H1 (cell line): Measurements from ENCODE around the gene SIPA1L3. TPM values are rescaled to one million over a fixed set of nuclear protein-coding genes. Genes with fewer than 3 reads are reported as not detected.

Experiments
- CTCF ChIA-PET: fragments of 300-600 bp; sonication (Branson Sonifier 250); formaldehyde crosslinking; loops from one replicate; lab custom pipeline; 2021; ENCODE audit not compliant: partially characterized antibody; lab: Charles Lee
- POLR2A ChIA-PET: fragments of 300-600 bp; sonication (Branson Sonifier 250); formaldehyde crosslinking; loops from one replicate; lab custom pipeline; 2021; ENCODE audit warnings: inconsistent platforms; ENCODE audit not compliant: partially characterized antibody; lab: Charles Lee
- DNase-seq, 2 experiments: peaks; one replicate each; pipeline versions ENCODE4 v3.0.0 to v3.0.0-alpha.2; 2010 to 2022; ENCODE audit warnings: low spot score in 2 of 2, low read depth in 1 of 2, mixed read lengths in 1 of 2
- FAIRE-seq: peaks from 2 replicates; lab custom pipeline; 2011; peaks lifted over from hg19 to GRCh38; lab: Jason Lieb, UNC
- H2AFZ ChIP-seq: 2 replicates; pipeline ENCODE4 v1.8.1; 2012; ENCODE audit warnings: low read length, inconsistent platforms
- H2AK5ac ChIP-seq: 2 replicates; pipeline ENCODE4 v1.6.1; 2013; ENCODE audit warnings: low read depth, low read length
- H2BK120ac ChIP-seq: replicated peaks from 2 replicates; pipeline ENCODE3; 2013; ENCODE audit warnings: low read depth, low read length, inconsistent platforms
- H2BK12ac ChIP-seq: 2 replicates; pipeline ENCODE4 v1.6.1; 2013; ENCODE audit warnings: low read depth, low read length
- H2BK15ac ChIP-seq: 2 replicates; pipeline ENCODE4 v1.6.1; 2013; ENCODE audit warnings: low read length
- H2BK20ac ChIP-seq: 2 replicates; pipeline ENCODE4 v1.6.1; 2013; ENCODE audit warnings: low read length
- H2BK5ac ChIP-seq: 2 replicates; pipeline ENCODE4 v1.6.1; 2013; ENCODE audit warnings: low read depth, low read length
- H3K14ac ChIP-seq: 2 replicates; pipeline ENCODE4 v1.6.1; 2013; ENCODE audit warnings: inconsistent platforms; ENCODE audit not compliant: insufficient read length
- H3K18ac ChIP-seq: 2 replicates; pipeline ENCODE4 v1.6.1; 2013; ENCODE audit warnings: low read length; ENCODE audit errors: extremely low read depth
- H3K23ac ChIP-seq: 2 replicates; pipeline ENCODE4 v1.6.1; 2013; ENCODE audit warnings: inconsistent platforms; ENCODE audit not compliant: insufficient read length
- H3K23me2 ChIP-seq: 2 replicates; pipeline ENCODE4 v1.6.1; 2013; ENCODE audit warnings: low read depth, low read length
- H3K27ac ChIP-seq: 2 replicates; pipeline ENCODE4 v1.6.1; 2011; ENCODE audit warnings: low read depth, low read length, inconsistent platforms
- H3K27me3 ChIP-seq, 4 experiments: replicated peaks in 1 of 4; 1 replicate in 1 of 4; 2 replicates in 3 of 4; pipeline versions ENCODE4 v1.6.1 to v1.8.1; 2011 to 2013; ENCODE audit warnings: low read length in 3 of 4, mild to moderate bottlenecking in 3 of 4, inconsistent platforms in 2 of 4, mixed read lengths in 2 of 4, moderate library complexity in 1 of 4; ENCODE audit not compliant: control insufficient read depth in 3 of 4, insufficient read depth in 3 of 4; ENCODE audit errors: extremely low read depth in 1 of 4
- H3K36me3 ChIP-seq, 4 experiments: 2 replicates each; pipeline versions ENCODE4 v1.6.1 to v1.8.1; 2011 to 2013; ENCODE audit warnings: mild to moderate bottlenecking in 4 of 4, low read length in 3 of 4, moderate library complexity in 2 of 4, control low read depth in 1 of 4, inconsistent platforms in 1 of 4; ENCODE audit not compliant: insufficient read depth in 4 of 4, control insufficient read depth in 2 of 4
- H3K4ac ChIP-seq: replicated peaks from 2 replicates; pipeline ENCODE3; 2013; ENCODE audit warnings: low read length, low read depth, mixed read lengths, inconsistent platforms; ENCODE audit not compliant: insufficient read length
- H3K4me1 ChIP-seq, 4 experiments: replicated peaks in 1 of 4; 1 replicate in 1 of 4; 2 replicates in 3 of 4; pipeline versions ENCODE4 v1.6.1 to v1.8.1; 2011 to 2013; ENCODE audit warnings: low read length in 3 of 4, inconsistent platforms in 2 of 4, mixed read lengths in 1 of 4; ENCODE audit not compliant: insufficient read depth in 4 of 4, control insufficient read depth in 3 of 4
- H3K4me2 ChIP-seq, 2 experiments: 2 replicates each; pipeline versions ENCODE4 v1.6.1 to v1.8.1; 2011 to 2013; ENCODE audit warnings: low read depth in 2 of 2, low read length in 2 of 2, control low read depth in 1 of 2, inconsistent platforms in 1 of 2, mild to moderate bottlenecking in 1 of 2; ENCODE audit not compliant: insufficient read depth in 1 of 2
- H3K4me3 ChIP-seq, 4 experiments: fragments of 200-600, 300-600 bp in 1 of 4; sonication (generic), shearing (Covaris generic), sonication (Bioruptor Twin) in 1 of 4; 2 replicates each; pipeline versions ENCODE4 v1.5.1 to v1.8.1; 2011 to 2016; ENCODE audit warnings: low read length in 4 of 4, low read depth in 3 of 4, control low read depth in 2 of 4, inconsistent platforms in 2 of 4, mild to moderate bottlenecking in 2 of 4, mixed read lengths in 1 of 4, moderate library complexity in 1 of 4; ENCODE audit not compliant: insufficient read depth in 2 of 4; ENCODE audit errors: extremely low read depth in 1 of 4
- H3K56ac ChIP-seq: replicated peaks from 2 replicates; pipeline ENCODE3; 2013; ENCODE audit warnings: low read depth, mild to moderate bottlenecking, mixed read lengths, low read length, inconsistent platforms; ENCODE audit not compliant: insufficient read length
- H3K79me1 ChIP-seq: 2 replicates; pipeline ENCODE4 v1.6.1; 2013; ENCODE audit warnings: low read depth, low read length, control low read depth
- H3K79me2 ChIP-seq, 2 experiments: 2 replicates each; pipeline versions ENCODE4 v1.6.1 to v1.8.1; 2012 to 2013; ENCODE audit warnings: low read length in 2 of 2, mild to moderate bottlenecking in 2 of 2, inconsistent platforms in 1 of 2; ENCODE audit not compliant: insufficient read depth in 2 of 2, control insufficient read depth in 1 of 2
- H3K9ac ChIP-seq, 4 experiments: replicated peaks in 1 of 4; 1 replicate in 1 of 4; 2 replicates in 3 of 4; pipeline versions ENCODE4 v1.6.1 to v1.8.1; 2011 to 2013; ENCODE audit warnings: low read depth in 3 of 4, low read length in 3 of 4, control low read depth in 2 of 4, mild to moderate bottlenecking in 2 of 4, moderate library complexity in 2 of 4, inconsistent platforms in 1 of 4; ENCODE audit errors: extremely low read depth in 1 of 4
- H3K9me3 ChIP-seq, 2 experiments: 2 replicates each; pipeline versions ENCODE4 v1.6.1 to v1.8.1; 2012 to 2013; ENCODE audit warnings: mild to moderate bottlenecking in 2 of 2, moderate library complexity in 2 of 2, control low read depth in 1 of 2, inconsistent platforms in 1 of 2, low read depth in 1 of 2, low read length in 1 of 2, mixed read lengths in 1 of 2; ENCODE audit not compliant: insufficient read depth in 2 of 2
- H4K20me1 ChIP-seq, 2 experiments: replicated peaks in 1 of 2; 2 replicates each; pipeline versions ENCODE3 to v1.8.1; 2011 to 2013; ENCODE audit warnings: inconsistent platforms in 2 of 2, low read length in 2 of 2, mild to moderate bottlenecking in 1 of 2; ENCODE audit not compliant: insufficient read depth in 2 of 2, control insufficient read depth in 1 of 2
- H4K5ac ChIP-seq: 2 replicates; pipeline ENCODE4 v1.6.1; 2013; ENCODE audit warnings: low read length, low read depth, mixed read lengths, inconsistent platforms; ENCODE audit not compliant: insufficient read length
- H4K8ac ChIP-seq: 2 replicates; pipeline ENCODE4 v1.8.0; 2013; ENCODE audit warnings: mild to moderate bottlenecking, moderate library complexity, low read length, inconsistent platforms; ENCODE audit not compliant: insufficient read depth; ENCODE audit errors: extremely low read depth
- H4K91ac ChIP-seq: replicated peaks from 2 replicates; pipeline ENCODE3; 2013; ENCODE audit warnings: low read length, mixed read lengths, inconsistent platforms; ENCODE audit not compliant: insufficient read length
- CEBPB ChIP-seq: IDR thresholded peaks from 2 replicates; pipeline ENCODE4 v1.6.1; 2012; ENCODE audit warnings: low read depth, low read length
- E2F6 ChIP-seq: IDR thresholded peaks from 2 replicates; pipeline ENCODE4 v1.6.1; 2012; ENCODE audit warnings: inconsistent platforms
- HDAC6 ChIP-seq: IDR thresholded peaks from one replicate; pipeline ENCODE4 v1.7.1; 2012; ENCODE audit warnings: low read depth, mild to moderate bottlenecking, inconsistent platforms, low read length, moderate library complexity
- KDM5A ChIP-seq: fragments of 200-600 bp; IDR thresholded peaks from 2 replicates; pipeline ENCODE4 v1.7.1; 2012; ENCODE audit warnings: mild to moderate bottlenecking, low read length, inconsistent platforms, mixed read lengths
- RBBP5 ChIP-seq: IDR thresholded peaks from 2 replicates; pipeline ENCODE4 v1.7.1; 2012; ENCODE audit warnings: low read depth, mild to moderate bottlenecking, inconsistent platforms, low read length, moderate library complexity, borderline replicate concordance
- RNF2 ChIP-seq: fragments of 200-900, 300-1000 bp; sonication (generic); IDR thresholded peaks from 2 replicates; pipeline ENCODE4 v1.7.1; 2016; ENCODE audit warnings: borderline replicate concordance, low read depth, mild to moderate bottlenecking, antibody characterized with exemption, low read length; ENCODE audit not compliant: poor library complexity, severe bottlenecking; ENCODE audit errors: missing control alignments
- SIRT6 ChIP-seq: IDR thresholded peaks from one replicate; pipeline ENCODE4 v1.7.1; 2012; ENCODE audit warnings: low read length, inconsistent platforms
- SIX5 ChIP-seq: IDR thresholded peaks from 2 replicates; pipeline ENCODE4 v1.6.1; 2011; ENCODE audit warnings: mild to moderate bottlenecking, low read depth, low read length
- SP4 ChIP-seq: IDR thresholded peaks from 2 replicates; pipeline ENCODE4 v1.6.1; 2012; ENCODE audit warnings: low read length, inconsistent platforms
- USF2 ChIP-seq: IDR thresholded peaks from 2 replicates; pipeline ENCODE4 v1.6.1; 2011; ENCODE audit warnings: low read length, improper control_type of control experiment
- WGBS, 2 experiments: shearing (Covaris generic) in 1 of 2; methylation state at CpG; one replicate each; pipeline versions ENCODE4 v1.1.6 to v1.1.7; 2013 to 2015; ENCODE audit warnings: low lambda C conversion rate in 2 of 2, mixed read lengths in 2 of 2, inconsistent platforms in 1 of 2, low coverage in 1 of 2, missing lambda C conversion rate in 1 of 2; ENCODE audit not compliant: insufficient replicate concordance in 2 of 2, insufficient coverage in 1 of 2, insufficient read length in 1 of 2; ENCODE audit errors: extremely low coverage in 1 of 2, missing lambda C conversion rate in 1 of 2; 5-methylcytosine and 5-hydroxymethylcytosine counted together
- polyA plus RNA-seq, 7 experiments: library from polyadenylated mRNA; depleted of rRNA in 3 of 7; stranded (reverse) in 5 of 7; unstranded in 2 of 7; fragments of >200 nt in 5 of 7; fragments of 200-250 nt in 2 of 7; gene quantifications; 1 replicate in 5 of 7; 2 replicates in 1 of 7; 4 replicates in 1 of 7; pipeline versions ENCODE4 v1.2.1 to v1.2.3, GENCODE V29; 2011 to 2013; ENCODE audit warnings: missing spikeins in 2 of 7, mixed read lengths in 2 of 7
- total RNA-seq: library from RNA; stranded (reverse); fragmentation: NEBNext Ultra II Directional; extraction: Animal tissue kit (Norgen Biotek cat#: 25700); gene quantifications from 2 replicates; pipeline ENCODE4 v1.2.1, GENCODE V29; 2021
- TF ChIP-seq, protein P1 (sequence below): IDR thresholded peaks from 2 replicates; pipeline ENCODE4 v1.6.1; 2011; ENCODE audit warnings: low read depth, mild to moderate bottlenecking, low read length; ENCODE audit not compliant: insufficient read depth

SIPA1L3 gene
- total and polyA plus RNA-seq, 2 of the 8 experiments (the other 6 are each of a cell fraction or from before 2014, with no cell fraction given): 15.0 to 54.9 TPM

DNA sequence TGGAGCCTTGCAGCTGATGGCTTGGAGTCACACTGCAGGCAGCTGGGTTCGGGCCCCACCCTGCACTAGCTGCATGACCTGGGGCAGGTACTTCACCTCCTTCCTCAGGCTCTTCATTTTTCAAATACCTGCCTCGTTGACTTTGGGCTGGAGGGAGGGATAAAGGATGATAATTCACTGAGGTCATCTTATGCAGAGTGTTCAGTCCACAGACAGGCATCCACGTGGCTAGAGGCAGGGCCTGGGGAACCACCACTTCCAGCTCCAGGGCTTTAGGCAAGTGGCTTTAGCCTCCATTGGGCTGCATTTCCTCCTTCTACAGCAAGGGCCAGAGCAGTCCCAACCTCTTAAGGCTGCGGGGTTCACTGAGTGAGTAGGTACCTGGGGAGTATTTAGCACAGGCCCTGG lies 84.8 kb downstream of the SIPA1L3 start:
- no peak overlapping the region for H2BK120ac ChIP-seq
- H2BK12ac ChIP-seq: peak overlapping the region; percentile 96
- H2BK20ac ChIP-seq: peak overlapping the region; percentile 93; the same call in 1 of the 2 replicates
- peaks cover 12 to 35% (median 24%) of the 10 kb centered on the region in 4 experiments for H3K4me1 ChIP-seq
- H3K4ac ChIP-seq: no peak overlapping the region
- no peak overlapping the region for H3K56ac ChIP-seq
- no peaks in the 10 kb centered on the region for H3K23me2 ChIP-seq
- H3K27ac ChIP-seq: no peak overlapping the region
- H3K9ac ChIP-seq: no peak overlapping the region
- DNase-seq (no peak), FAIRE-seq (no peak)
- no peak overlapping the region for H3K23ac ChIP-seq
- H3K79me1 ChIP-seq: no peaks in the 10 kb centered on the region; the same call in none of the 2 replicates
- H2AFZ ChIP-seq: no peak overlapping the region
- peak overlapping the region; percentile 81; the same call in 1 of the 2 replicates for H2BK5ac ChIP-seq
- H3K4me3 ChIP-seq: no peak overlapping the region
- H4K91ac ChIP-seq: no peak overlapping the region
- H3K9me3 ChIP-seq: no peaks in the 10 kb centered on the region
- no peak overlapping the region for H3K14ac ChIP-seq
- ChIA-PET POLR2A (interaction anchor here (2.3 to 7.6 kb wide), 3 partner anchors 12 to 126 kb away, joined by 4 to 66 read pairs (median 30); partner anchors contain the start of genes SIPA1L3 and WDR87), CTCF (interaction anchor here (0.6 to 17.8 kb wide), 20 partner anchors 8 to 412 kb away, joined by 3 to 259 read pairs (median 4); partner anchors contain the start of genes SIPA1L3 and WDR87)
- no peaks in the 10 kb centered on the region for H3K36me3 ChIP-seq
- H3K27me3 ChIP-seq: no peaks in the 10 kb centered on the region
- H3K18ac ChIP-seq: no peak overlapping the region; the same call in 1 of the 2 replicates
- peak overlapping the region; percentile 83 for H2AK5ac ChIP-seq
- H4K20me1 ChIP-seq: peaks cover 0 to 2% of the 10 kb centered on the region in 2 experiments
- no peak overlapping the region for H2BK15ac ChIP-seq
- WGBS, 2 experiments: 78% methylated on average over 4 of the region's 4 CpGs; no CpG with 5 or more reads in 1 of the 2 experiments
- H4K8ac ChIP-seq: no peak overlapping the region
- H3K79me2 ChIP-seq: peaks cover 0 to 34% of the 10 kb centered on the region in 2 experiments; a peak in 2 of 4 replicates
- H4K5ac ChIP-seq: no peak overlapping the region
- no peak overlapping the region for H3K4me2 ChIP-seq
- TF ChIP-seq E2F6 (no peak), KDM5A (no peak), RBBP5 (no peak), SIRT6 (no peak), HDAC6 (no peak), RNF2 (no peak), SIX5 (no peak), USF2 (no peak), SP4 (no peak), CEBPB (no peak)
- TF ChIP-seq, protein P1, sequence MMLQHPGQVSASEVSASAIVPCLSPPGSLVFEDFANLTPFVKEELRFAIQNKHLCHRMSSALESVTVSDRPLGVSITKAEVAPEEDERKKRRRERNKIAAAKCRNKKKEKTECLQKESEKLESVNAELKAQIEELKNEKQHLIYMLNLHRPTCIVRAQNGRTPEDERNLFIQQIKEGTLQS: no peak
